ENCODE data around the gene GJA5.

DNA sequence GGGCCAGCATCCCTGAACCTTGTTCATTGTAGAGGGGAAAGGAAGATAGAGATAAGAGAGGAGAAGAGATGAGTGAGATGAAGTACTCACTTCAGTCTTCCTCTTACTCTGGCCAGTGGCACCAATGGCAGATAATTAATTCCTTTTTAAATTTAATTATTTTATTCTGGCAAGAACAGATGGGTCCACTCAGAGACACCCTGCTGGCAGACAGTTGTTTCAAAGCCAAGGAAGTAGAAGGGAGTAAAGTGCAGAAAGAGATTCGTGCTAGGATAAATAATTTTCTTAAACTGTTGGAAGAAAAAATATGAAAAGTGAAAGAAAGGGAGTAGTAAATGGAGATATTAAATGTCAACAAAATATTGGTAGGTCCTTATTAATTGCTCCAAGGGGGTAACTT is 7.7 kb upstream of the GJA5 start:
- TF ChIP-seq, protein P1, sequence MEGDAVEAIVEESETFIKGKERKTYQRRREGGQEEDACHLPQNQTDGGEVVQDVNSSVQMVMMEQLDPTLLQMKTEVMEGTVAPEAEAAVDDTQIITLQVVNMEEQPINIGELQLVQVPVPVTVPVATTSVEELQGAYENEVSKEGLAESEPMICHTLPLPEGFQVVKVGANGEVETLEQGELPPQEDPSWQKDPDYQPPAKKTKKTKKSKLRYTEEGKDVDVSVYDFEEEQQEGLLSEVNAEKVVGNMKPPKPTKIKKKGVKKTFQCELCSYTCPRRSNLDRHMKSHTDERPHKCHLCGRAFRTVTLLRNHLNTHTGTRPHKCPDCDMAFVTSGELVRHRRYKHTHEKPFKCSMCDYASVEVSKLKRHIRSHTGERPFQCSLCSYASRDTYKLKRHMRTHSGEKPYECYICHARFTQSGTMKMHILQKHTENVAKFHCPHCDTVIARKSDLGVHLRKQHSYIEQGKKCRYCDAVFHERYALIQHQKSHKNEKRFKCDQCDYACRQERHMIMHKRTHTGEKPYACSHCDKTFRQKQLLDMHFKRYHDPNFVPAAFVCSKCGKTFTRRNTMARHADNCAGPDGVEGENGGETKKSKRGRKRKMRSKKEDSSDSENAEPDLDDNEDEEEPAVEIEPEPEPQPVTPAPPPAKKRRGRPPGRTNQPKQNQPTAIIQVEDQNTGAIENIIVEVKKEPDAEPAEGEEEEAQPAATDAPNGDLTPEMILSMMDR (conservative IDR thresholded peaks at IDR 0.05; ENCODE audit: low read length) = no peak
- TF ChIP-seq EZH2phosphoT487 (IDR thresholded peaks at IDR 0.05; ENCODE audit: borderline replicate concordance) = no peak

All from Loucy (cell line).